GM18505 (cell line): Measurements from ENCODE around the gene MTCL1.

Experiments
- ATAC-seq: cut with Tn5 transposase; IDR thresholded peaks from one replicate; pipeline ENCODE4 v1.9.1; 2021; ENCODE audit not compliant: unreplicated experiment
- POLR2A ChIP-seq: IDR thresholded peaks from 4 replicates; pipeline ENCODE4 v1.6.1; 2011; ENCODE audit warnings: borderline replicate concordance; ENCODE audit not compliant: insufficient read depth, insufficient read length; ENCODE audit errors: extremely low read depth

MTCL1 gene

DNA sequence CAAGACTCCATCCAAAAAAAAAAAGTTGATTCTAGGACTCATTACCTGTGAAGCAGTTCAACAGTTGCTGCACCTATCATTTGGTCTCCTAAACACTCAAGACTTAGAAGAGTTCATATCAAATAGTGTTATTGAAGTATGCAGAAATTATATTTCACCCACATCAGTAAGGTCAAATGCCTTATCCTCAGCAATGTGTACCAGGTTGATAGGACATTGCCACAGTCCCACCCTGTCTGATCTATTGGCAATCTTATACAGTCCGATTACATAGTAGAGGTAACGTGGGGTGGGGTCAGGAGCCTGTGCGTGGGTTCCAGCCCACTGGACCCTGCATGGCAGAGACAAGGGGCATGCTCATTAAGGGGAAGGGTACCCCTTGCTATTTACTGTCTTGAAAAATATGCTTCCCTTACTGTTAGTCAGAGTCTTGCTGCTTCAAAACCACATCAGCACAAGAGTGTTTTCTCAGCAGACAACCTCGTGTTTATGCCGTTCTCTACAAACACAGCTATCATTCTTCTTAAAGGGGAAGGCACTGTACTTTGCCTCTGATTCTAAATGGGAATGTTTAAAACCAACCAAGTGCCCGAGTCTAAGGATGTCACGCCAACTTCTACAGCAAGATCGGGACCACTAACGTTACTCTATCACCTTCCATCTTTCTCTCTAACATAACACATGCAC lies 115.2 kb downstream of the MTCL1 start:
- TF ChIP-seq POLR2A, result no peak
- no peak for ATAC-seq

DNA sequence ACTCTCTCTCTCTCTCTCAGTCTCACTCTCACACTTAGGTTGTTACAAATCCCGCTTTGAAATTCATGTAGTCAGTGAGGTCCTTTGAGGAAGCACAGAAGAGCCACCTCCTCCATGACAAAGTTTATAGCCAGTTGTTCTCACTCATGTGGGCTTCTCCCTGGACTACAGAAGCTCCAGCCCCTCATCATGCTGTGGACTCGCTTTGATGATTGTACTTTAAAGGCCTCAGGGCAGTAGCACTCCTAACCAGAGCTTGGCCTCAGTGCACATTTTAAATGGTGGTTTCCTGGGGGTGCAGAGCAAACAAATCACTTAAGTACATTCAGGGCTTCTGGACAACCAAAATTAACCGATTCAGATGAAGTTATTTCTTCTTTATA lies 115.7 kb downstream of the MTCL1 start:
- no peak for ATAC-seq
- TF ChIP-seq POLR2A, result no peak

DNA sequence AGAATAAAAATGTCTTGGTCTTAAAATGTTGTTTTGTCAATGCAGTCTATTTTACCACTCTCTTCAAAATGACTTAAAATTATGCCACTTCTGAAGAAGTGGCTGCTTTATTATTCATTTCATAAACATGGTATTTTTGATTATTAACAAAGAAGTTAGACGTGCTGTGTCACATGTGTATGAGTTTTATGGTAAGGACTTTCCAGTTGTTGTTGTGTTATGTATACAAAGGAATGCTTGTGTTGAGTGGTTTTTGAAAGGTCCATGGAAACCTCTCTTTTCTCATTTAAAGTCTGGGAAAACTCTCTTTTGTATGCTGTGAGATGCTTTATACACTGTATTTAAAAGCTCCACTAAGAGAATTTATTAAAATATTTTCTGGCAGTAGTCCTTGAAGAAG lies 116.2 kb downstream of the MTCL1 start:
- no peak for TF ChIP-seq POLR2A
- ATAC-seq, result no peak

DNA sequence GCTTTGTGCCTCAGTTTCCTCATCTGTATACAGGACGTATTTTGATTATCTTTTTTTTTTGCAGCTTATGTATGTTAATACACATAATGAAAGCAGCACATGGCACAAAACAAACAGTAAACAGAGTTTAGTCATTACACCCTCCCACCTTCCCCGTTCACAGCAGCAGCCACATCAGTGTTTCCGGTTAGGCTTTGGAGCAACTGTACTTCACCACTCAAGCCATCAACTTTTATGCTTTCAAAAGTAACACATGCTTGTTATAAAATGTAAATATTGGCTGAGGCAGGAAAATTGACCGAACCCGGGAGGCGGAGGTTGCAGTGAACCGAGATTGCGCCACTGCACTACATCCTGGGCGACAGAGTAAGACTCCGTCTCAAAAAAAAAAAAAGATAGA lies 117.3 kb downstream of the MTCL1 start:
- ATAC-seq, result no peak
- TF ChIP-seq POLR2A, result no peak

DNA sequence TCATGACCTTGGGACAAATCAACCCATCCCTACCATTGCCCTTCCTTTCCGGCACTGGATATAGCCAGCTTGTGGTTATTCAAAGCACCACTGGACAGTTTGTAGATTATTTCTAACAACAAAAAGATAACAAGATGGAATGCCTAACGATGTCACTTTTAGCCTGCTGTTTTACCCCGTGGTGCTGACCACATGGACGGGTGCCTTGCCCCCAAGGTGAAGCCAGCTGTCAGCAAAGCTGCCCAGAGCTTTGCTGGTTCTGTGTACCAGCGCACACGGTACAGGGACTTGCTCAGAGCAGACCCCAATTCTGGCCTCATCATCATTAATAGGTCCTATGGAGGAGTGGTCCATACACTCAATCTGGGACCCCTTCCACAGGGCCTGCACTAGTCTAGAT lies 118.2 kb downstream of the MTCL1 start:
- ATAC-seq, result no peak
- no peak for TF ChIP-seq POLR2A

DNA sequence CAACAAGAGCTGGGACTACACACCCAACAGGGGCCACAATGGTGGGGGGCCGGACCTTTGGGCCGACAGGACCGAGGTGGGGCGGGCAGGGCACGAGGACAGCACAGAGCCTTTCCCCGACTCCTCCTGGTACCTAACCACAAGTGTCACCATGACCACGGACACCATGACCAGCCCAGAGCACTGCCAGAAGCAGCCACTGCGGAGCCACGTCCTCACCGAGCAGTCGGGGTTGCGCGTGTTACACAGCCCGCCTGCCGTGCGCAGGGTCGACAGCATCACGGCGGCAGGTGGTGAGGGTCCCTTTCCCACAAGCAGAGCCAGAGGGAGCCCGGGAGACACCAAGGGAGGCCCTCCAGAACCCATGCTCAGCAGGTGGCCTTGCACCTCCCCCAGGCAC lies 119.5 kb downstream of the MTCL1 start:
- TF ChIP-seq POLR2A, result no peak
- no peak for ATAC-seq

DNA sequence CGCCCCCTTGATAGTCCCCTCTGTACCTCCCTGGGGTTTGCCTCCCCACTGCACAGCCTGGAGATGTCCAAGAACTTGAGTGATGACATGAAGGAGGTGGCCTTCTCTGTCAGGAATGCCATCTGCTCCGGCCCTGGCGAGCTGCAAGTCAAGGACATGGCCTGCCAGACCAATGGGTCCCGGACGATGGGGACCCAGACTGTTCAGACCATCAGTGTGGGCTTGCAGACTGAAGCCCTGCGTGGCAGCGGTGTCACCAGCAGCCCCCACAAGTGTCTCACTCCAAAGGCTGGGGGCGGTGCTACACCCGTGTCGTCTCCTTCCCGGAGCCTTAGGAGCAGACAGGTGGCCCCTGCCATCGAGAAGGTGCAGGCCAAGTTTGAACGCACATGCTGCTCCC lies 119.9 kb downstream of the MTCL1 start:
- TF ChIP-seq POLR2A, result no peak
- ATAC-seq, result no peak

DNA sequence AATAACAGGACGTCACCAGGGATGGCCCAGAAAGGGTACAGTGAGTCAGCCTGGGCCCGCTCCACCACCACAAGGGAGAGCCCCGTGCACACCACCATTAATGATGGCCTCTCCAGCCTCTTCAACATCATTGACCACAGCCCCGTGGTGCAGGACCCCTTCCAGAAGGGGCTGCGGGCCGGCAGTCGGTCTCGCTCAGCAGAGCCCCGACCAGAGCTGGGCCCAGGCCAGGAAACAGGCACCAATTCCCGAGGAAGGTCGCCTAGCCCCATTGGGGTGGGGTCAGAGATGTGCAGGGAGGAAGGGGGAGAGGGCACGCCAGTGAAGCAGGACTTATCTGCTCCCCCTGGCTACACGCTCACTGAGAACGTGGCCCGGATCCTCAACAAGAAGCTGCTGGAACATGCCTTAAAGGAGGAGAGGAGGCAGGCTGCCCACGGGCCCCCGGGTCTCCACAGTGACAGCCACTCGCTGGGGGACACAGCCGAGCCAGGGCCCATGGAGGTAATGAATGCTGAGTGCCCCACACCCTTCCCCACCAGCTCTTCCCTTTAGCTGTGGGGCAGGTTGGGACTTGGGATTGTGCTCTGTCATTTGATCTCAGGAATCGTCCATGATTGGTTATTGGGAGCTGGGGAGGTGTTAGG lies 120.5 kb downstream of the MTCL1 start:
- ATAC-seq, result no peak
- no peak for TF ChIP-seq POLR2A

DNA sequence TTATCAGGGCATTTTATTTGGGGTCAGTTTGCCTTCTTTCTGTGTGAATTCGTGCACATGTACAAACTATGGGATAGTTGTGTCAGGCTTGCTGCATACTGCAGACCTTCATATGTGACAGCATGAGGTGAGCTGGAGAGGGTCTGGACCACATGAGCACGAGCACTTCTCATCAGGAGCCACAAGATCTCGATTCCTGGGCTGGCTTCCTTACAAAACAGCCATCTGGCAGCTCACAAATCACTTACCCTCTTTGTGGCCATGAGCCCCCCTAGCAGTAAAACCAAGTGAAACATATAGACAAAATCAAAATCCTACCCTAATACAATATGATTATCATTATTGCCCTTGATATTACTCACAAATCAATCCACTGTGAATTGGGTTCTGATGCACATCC lies 121.2 kb downstream of the MTCL1 start:
- ATAC-seq, result no peak
- TF ChIP-seq POLR2A, result no peak

DNA sequence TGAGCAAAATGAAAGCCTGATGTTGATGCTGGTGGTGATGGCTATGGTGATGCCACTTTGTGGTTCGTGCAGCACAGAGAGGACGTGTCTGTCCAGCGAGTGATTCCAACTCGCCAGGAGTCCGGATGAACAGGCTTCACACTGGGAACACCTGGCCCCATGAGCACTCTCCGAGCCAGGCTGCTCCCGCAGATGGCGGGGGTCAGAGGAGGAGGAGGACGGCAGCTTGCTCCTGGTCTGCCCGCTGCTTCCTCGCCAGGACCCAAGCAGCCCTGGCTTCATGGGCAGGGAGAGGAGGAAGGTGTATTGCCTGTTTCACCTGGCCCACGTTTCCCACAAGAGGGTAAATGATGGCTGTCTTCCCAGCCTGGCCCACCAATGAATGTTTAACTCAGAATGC lies 121.6 kb downstream of the MTCL1 start:
- ATAC-seq, result no peak
- no peak for TF ChIP-seq POLR2A

DNA sequence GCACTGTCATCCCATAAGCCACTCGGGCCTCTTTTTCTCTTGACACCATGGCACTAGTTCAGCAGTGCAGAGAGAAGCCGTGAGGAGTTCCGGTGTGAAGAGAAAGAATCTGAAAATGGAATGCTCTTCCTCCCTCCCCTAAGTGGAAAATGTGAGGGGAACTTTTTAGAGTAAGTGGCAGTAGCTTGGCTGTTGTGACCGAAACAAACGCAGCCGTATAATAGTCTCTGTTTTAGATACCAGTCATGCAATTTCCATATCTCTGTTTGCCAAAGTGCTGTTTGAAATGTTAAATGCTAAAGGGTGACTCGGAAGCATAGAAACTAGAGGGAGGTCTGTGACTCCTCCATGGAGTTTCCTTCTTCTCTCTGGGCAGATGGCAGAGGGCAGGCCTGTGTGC lies 122.9 kb downstream of the MTCL1 start:
- no peak for ATAC-seq
- TF ChIP-seq POLR2A, result no peak

DNA sequence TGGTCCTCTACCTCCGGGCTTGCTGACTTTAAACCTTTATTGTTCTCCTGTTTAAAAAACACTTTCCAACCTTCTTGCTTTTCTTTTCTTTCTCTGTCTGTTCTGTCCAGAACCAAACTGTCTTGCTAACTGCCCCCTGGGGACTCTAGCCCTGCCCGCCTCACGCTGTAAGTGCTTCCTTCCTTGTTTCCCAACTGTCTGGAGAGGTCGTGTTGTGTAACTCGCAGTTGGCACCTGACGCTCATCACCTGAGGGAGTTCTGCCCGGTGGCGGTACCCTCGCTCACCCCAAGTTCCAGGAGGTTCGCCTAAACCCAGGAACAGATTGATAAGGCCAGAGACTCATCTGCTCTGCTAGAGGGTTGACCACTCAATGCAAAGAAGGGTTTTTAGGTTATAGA lies 123.4 kb downstream of the MTCL1 start:
- TF ChIP-seq POLR2A, result no peak
- no peak for ATAC-seq

DNA sequence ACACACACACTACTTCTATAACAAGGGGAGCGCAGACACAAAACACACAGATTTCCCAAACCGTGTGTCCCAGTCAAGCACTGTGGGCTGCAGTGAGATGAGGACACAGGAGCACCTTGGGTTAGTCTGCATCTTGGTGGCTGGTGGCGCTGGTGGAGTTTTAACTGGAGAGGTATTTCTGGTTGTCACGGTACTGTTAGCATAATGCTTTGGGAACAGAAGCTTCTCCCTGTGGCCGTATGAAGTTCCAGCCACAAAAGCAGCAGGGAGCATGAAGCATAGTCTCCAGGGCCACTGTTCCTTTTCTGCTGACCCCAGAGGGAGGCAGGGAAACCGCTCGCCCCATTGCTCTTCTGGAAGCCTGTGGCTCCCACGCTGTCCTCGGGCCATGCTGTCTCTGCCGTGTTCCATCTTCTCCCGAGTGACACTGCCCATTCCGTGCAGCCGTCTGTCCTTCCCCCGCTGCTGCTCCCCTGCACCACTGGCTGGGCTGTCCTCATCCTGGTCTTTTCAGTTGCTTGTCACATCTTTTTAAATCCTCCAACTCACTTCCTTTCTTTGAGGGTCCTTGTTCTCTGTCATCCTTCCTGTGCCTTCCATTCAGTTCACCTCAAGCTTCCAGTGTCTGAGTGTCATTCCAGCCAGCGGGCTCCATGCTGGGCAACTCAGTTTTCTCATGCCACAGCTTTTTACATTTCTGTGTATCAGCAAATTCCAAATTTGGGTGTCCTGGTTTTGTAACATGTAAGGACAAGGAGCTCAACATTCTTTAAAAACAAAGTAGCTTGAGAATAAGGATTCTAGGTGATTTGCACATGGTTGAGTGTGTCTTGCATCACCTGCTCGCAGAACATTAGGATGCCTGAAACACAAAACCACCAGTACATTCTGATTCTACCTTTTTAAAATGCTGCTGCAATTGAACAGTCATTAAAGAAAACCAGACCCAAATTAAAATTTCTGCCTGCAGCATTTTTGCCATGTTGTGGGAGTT lies 125.0 kb downstream of the MTCL1 start:
- no peak for TF ChIP-seq POLR2A
- ATAC-seq, result no peak

DNA sequence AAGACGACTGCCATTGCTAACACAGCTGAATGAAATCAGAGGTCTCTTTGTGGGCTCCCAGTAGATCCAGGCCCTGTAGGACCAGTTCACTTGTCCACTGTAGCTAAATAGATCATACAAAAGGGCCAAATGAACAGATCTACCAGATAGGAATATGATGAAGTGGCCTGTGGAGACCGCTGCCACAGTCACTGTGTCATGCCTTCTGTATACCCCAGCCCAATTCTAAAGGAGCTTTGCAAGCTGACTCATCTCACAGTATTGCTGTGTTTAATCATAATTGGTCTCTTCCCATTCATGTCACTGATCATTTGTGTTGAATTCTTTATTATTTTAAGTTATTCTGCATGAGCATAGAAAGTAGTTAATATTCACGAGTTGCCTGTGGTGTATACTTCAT lies 125.8 kb downstream of the MTCL1 start:
- ATAC-seq, result no peak
- no peak for TF ChIP-seq POLR2A

DNA sequence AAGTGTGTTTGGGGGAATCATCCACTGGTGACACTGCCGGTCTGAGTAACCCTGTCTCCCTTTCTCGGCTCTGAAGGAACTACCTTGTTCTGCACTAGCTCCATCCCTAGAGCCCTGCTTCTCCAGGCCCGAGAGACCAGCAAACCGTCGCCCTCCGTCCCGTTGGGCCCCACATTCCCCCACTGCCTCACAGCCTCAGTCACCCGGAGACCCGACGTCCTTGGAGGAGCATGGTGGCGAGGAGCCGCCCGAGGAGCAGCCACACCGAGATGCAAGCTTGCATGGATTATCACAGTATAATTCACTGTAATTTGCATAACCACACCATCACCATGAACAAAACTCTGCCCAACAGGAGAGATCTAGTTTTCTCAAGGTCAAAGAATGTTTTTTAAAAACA lies 126.2 kb downstream of the MTCL1 start:
- no peak for TF ChIP-seq POLR2A
- no peak for ATAC-seq

DNA sequence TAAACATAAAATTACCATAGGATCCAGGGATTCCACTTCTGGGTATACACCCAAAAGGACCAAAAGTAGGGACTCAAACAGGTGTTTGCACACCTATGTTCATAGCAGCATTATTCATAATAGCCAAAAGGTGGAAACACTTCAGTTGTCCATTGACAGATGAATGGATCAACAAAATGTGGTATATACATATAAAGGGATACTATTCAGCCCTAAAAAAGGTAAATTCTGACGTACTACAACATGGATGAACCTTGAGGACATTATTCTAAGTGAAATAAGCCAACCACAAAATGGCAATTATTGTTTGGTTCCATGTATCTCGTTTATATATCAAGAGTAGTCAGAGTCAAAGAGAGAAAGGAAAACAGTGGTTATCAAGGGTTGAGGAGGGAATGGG lies 128.1 kb downstream of the MTCL1 start:
- TF ChIP-seq POLR2A, result no peak

More for the DNA sequence above, 128.1 kb downstream of the MTCL1 start:
- no peak for ATAC-seq
